Measurements from ENCODE around the gene PHACTR3. TPM values are rescaled to one million over a fixed set of nuclear protein-coding genes. Genes with fewer than 3 reads are reported as not detected.

PHACTR3 gene
- total RNA-seq, 1 donor from 2014 or later = 0.06 TPM

- TF ChIP-seq, protein P1, sequence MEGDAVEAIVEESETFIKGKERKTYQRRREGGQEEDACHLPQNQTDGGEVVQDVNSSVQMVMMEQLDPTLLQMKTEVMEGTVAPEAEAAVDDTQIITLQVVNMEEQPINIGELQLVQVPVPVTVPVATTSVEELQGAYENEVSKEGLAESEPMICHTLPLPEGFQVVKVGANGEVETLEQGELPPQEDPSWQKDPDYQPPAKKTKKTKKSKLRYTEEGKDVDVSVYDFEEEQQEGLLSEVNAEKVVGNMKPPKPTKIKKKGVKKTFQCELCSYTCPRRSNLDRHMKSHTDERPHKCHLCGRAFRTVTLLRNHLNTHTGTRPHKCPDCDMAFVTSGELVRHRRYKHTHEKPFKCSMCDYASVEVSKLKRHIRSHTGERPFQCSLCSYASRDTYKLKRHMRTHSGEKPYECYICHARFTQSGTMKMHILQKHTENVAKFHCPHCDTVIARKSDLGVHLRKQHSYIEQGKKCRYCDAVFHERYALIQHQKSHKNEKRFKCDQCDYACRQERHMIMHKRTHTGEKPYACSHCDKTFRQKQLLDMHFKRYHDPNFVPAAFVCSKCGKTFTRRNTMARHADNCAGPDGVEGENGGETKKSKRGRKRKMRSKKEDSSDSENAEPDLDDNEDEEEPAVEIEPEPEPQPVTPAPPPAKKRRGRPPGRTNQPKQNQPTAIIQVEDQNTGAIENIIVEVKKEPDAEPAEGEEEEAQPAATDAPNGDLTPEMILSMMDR (conservative IDR thresholded peaks at IDR 0.05; ENCODE audit: low read depth, low read length) = no peak
- H3K4me3 ChIP-seq (ENCODE audit: low read depth, low read length) = no peak overlapping the region
- DNase-seq (ENCODE audit: low read depth) = no peak
Observed at GRCh38 chr20:59628171-59628570, 23.8 kb downstream of the PHACTR3 start.

- H3K4me3 ChIP-seq (ENCODE audit: low read depth, low read length) = no peak overlapping the region
- DNase-seq (ENCODE audit: low read depth) = no peak
- TF ChIP-seq, protein P1 (conservative IDR thresholded peaks at IDR 0.05; ENCODE audit: low read depth, low read length) = no peak
Observed at GRCh38 chr20:59629141-59630045, 25.1 kb downstream of the PHACTR3 start.

DNA sequence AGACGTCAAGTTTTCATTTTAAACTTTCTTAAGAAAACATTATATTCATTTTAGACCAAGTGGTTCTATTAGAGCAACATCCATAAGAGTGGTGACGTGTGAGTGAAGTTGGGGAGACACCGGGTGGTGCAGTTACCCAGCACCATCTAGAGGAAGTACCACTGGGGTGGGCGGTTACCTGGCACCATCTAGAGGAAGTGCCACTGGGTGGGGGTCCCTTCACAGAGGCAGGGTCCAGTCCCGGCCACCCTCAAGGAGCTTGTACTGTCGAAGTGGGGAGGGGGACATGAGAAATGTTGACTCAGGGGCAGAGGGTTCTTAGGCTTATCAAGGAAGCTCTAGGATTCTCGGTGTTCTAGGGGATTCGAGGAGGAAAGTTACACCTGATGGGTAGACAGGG, 26.2 kb downstream of the PHACTR3 start:
- TF ChIP-seq, protein P1 (conservative IDR thresholded peaks at IDR 0.05; ENCODE audit: low read depth, low read length) = no peak
- H3K4me3 ChIP-seq (ENCODE audit: low read depth, low read length) = no peak overlapping the region
- no peak for DNase-seq (ENCODE audit: low read depth)

DNA sequence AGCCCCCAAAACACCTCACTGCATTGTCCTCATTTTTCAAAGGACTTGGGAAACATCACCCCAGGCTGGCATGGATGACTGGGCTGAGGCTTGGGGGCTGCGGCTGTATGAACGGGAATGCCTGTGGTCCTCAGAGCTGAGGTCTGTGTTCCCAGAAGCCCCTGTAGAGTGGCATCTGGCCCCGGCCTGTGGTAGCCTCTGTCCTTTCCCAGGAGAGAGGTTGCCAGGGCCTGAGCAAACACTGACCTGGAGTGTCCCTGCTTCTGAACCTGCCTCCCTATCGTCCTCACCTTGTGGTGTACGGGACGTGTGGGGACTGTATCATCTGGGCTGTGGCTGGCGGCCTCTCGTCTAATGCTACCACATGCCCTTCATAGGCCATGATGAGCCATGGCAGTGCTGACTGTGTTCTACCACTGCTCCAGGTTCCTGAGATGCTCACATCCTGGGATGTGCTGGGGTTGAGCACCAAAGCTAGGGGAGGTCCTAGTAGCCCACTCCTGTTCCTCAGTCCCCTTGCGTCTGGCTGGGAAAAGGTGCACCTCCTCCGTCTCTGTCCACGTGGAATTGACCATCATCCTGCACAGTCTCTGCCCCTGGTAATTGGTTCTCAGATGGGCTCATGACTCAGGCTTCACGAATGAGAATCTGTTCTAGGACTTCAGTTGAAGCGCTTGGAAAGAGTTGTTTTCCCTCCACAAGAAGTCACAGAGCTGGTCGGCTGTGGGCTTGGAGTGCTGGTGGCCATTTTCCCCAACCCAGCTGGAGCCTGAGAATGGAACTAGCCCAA, 27.6 kb downstream of the PHACTR3 start:
- DNase-seq (ENCODE audit: low read depth) = no peak
- no peak overlapping the region for H3K4me3 ChIP-seq (ENCODE audit: low read depth, low read length)
- TF ChIP-seq, protein P1 (conservative IDR thresholded peaks at IDR 0.05; ENCODE audit: low read depth, low read length) = no peak

GRCh38 chr20:59632541-59633113, 28.3 kb downstream of the PHACTR3 start:
- TF ChIP-seq, protein P1 (conservative IDR thresholded peaks at IDR 0.05; ENCODE audit: low read depth, low read length) = no peak
- DNase-seq (ENCODE audit: low read depth) = no peak
- H3K4me3 ChIP-seq (ENCODE audit: low read depth, low read length) = no peak overlapping the region

DNA sequence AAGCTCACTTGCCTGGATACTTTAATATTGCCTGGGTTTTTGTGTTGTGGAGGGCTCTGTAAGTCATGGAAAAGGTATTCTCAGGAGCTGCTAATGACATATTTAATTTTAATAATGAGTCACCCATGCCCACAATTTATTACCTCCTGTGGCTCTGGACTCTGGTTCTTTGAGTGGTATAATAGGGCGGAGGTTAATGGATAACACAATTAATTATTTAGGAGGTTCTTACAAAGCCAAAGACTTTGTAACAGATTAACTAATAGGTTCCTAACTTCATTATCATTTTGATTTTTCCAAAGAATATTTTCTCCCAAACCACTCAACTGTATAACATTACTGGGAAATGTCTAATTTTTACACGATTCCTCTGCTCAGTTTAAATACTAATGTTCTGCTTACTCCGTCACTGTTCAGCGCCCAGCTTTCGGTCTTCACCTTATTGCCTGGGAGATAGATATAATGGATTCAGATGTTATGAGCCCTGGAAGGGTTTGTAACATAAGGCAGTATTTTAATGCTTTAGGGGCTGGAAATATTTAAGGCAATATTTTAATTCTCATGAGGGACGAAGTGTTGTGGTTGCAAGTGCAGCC, 29.4 kb downstream of the PHACTR3 start:
- DNase-seq (ENCODE audit: low read depth) = peak; percentile 63
- H3K4me3 ChIP-seq (ENCODE audit: low read depth, low read length) = no peak overlapping the region
- TF ChIP-seq, protein P1 (conservative IDR thresholded peaks at IDR 0.05; ENCODE audit: low read depth, low read length) = no peak
